Colonic mucosa (tissue), 4 donors: ENCODE measurements around the gene MTMR2. TPM values are rescaled to one million over a fixed set of nuclear protein-coding genes. Genes with fewer than 3 reads are reported as not detected.
A peak's percentile ranks its signal among the peaks of the same experiment; 100 is the strongest.

ENCODE experiments used
- DNase-seq: peaks from one replicate; pipeline ENCODE4 v3.0.0-alpha.2; 2020
- H3K27ac ChIP-seq: fragments of 200-600 bp; one replicate; pipeline ENCODE4 v1.8.0; 2021
- H3K27me3 ChIP-seq: fragments of 200-600 bp; one replicate; pipeline ENCODE4 v1.8.0; 2021
- H3K36me3 ChIP-seq: fragments of 200-600 bp; one replicate; pipeline ENCODE4 v1.8.0; 2021
- H3K4me1 ChIP-seq: fragments of 200-600 bp; one replicate; pipeline ENCODE4 v1.8.0; 2021; ENCODE audit warnings: mild to moderate bottlenecking
- H3K4me3 ChIP-seq: fragments of 200-600 bp; one replicate; pipeline ENCODE4 v1.8.0; 2021
- H3K9ac ChIP-seq, 2 donors: one replicate each; pipeline ENCODE4 v1.7.0; 2013; ENCODE audit warnings: control low read depth in 2 of 2, low read depth in 2 of 2, low read length in 2 of 2
- H3K9me3 ChIP-seq: fragments of 200-600 bp; one replicate; pipeline ENCODE4 v1.8.0; 2021
- CTCF ChIP-seq: fragments of 200-600 bp; IDR thresholded peaks from one replicate; pipeline ENCODE4 v1.8.0; 2022; ENCODE audit warnings: antibody characterized with exemption, mild to moderate bottlenecking
- intact Hi-C: fragments of 100-400 bp; cut with DNase I; formaldehyde crosslinking; loops from one replicate; pipeline ENCODE4 v1.14.1; 2022
- total RNA-seq, 2 donors: library from RNA; stranded (reverse); fragmentation: NEBNext Ultra II Directional in 1 of 2; extraction: Animal tissue kit (Norgen Biotek cat#: 25700) in 1 of 2; gene quantifications; one replicate each; pipeline ENCODE4 v1.2.1, GENCODE V29; 2021
- donor health status: healthy.
- donor health status: DM: no; HTN: no; CAD: no.
- donor health status: DM: no; HTN: no; CAD: no.

The MTMR2 gene
- total RNA-seq, 2 donors from 2014 or later: 29.3 to 34.3 TPM

- no peaks in the 10 kb centered on the region for H3K9me3 ChIP-seq
- H3K27ac ChIP-seq: no peak overlapping the region
- DNase-seq: no peak
- intact Hi-C loops: no loop called here
- H3K27me3 ChIP-seq: no peaks in the 10 kb centered on the region
- peaks cover 5% of the 10 kb centered on the region for H3K4me1 ChIP-seq
- H3K9ac ChIP-seq: no peak overlapping the region
- no peak for TF ChIP-seq CTCF
- no peak overlapping the region for H3K4me3 ChIP-seq
- no peaks in the 10 kb centered on the region for H3K36me3 ChIP-seq
These were observed 28.1 kb downstream of the MTMR2 start for GRCh38 chr11:95895815-95896214.

- no peak for DNase-seq
- Histone ChIP-seq H3K9ac (no peak overlapping the region), H3K27me3 (no peaks in the 10 kb centered on the region), H3K4me1 (peaks cover 5% of the 10 kb centered on the region), H3K4me3 (no peak overlapping the region), H3K36me3 (no peaks in the 10 kb centered on the region), H3K27ac (peak overlapping the region; percentile 29), H3K9me3 (no peaks in the 10 kb centered on the region)
- intact Hi-C loops: no loop called here
- TF ChIP-seq CTCF: no peak
These were observed 30.9 kb downstream of the MTMR2 start for GRCh38 chr11:95892892-95893570.

GRCh38 chr11:95892492-95892891, 31.4 kb downstream of the MTMR2 start:
- intact Hi-C loops: no loop called here
- no peak for TF ChIP-seq CTCF
- Histone ChIP-seq H3K9me3 (no peaks in the 10 kb centered on the region), H3K9ac (no peak overlapping the region), H3K36me3 (no peaks in the 10 kb centered on the region), H3K4me3 (no peak overlapping the region), H3K27ac (peak overlapping the region; percentile 29), H3K27me3 (no peaks in the 10 kb centered on the region), H3K4me1 (peaks cover 5% of the 10 kb centered on the region)
- DNase-seq: no peak

- intact Hi-C loops: no loop called here
- no peak for TF ChIP-seq CTCF
- Histone ChIP-seq H3K36me3 (no peaks in the 10 kb centered on the region), H3K27me3 (no peaks in the 10 kb centered on the region), H3K9me3 (no peaks in the 10 kb centered on the region), H3K27ac (peak overlapping the region; percentile 29), H3K4me3 (no peak overlapping the region), H3K9ac (no peak overlapping the region), H3K4me1 (peaks cover 5% of the 10 kb centered on the region)
- no peak for DNase-seq
These were observed 32.3 kb downstream of the MTMR2 start for GRCh38 chr11:95891423-95892170.

- Histone ChIP-seq H3K4me3 (no peak overlapping the region), H3K9me3 (no peaks in the 10 kb centered on the region), H3K4me1 (peaks cover 5% of the 10 kb centered on the region), H3K27me3 (no peaks in the 10 kb centered on the region), H3K36me3 (no peaks in the 10 kb centered on the region), H3K9ac (no peak overlapping the region), H3K27ac (no peak overlapping the region)
- TF ChIP-seq CTCF: no peak
- intact Hi-C loops: no loop called here
- no peak for DNase-seq
These were observed 35.1 kb downstream of the MTMR2 start for GRCh38 chr11:95888852-95889251.
